Inferior parietal cortex (tissue), 1 donor: Measurements from ENCODE around the gene ADSL.

Experiments used
- DNase-seq: peaks from one replicate; pipeline ENCODE4 v3.0.0-alpha.2; 2016; ENCODE audit errors: extremely low spot score

Gene ADSL

DNA sequence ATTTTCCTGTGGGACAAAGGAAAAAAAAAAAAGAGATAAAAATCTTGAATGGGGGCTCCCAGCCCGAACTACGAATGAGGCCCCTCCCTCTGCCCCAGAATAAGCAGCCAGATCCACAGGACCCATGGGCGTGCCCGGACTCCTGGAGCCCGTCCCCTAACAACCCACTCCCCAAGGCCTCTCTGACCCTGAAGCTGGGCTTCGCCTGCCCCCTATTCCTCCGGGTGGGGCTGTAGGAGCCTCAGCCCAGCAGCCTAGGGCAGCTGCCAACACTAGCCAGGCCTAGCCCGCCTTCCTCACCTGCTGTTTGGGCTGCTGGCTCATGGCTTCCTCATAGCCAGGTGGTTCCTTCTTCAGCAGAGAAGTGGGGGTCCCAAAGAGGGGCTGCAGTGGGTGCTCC, 70.7 kb downstream of the ADSL start:
- no peak for DNase-seq

DNA sequence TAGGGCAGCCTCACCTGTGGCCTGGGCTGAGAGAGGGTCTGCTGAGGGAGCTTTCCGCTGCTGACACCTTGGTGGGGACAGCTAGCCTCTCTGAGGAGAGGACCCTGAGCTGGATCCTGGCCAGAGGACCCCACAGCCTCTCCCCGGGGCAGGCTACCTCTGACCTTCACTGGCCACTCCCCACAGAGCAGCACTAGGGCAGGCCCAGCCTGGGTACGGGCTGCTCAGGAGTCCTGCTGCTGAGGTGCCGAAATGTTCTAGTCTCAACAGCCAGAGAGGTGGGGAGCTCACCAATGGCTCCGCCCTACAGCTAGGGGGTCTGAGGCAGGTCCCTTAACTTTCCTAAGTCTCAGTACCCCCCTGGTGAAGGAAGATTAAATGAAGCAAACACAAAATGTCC, 71.6 kb downstream of the ADSL start:
- no peak for DNase-seq

DNA sequence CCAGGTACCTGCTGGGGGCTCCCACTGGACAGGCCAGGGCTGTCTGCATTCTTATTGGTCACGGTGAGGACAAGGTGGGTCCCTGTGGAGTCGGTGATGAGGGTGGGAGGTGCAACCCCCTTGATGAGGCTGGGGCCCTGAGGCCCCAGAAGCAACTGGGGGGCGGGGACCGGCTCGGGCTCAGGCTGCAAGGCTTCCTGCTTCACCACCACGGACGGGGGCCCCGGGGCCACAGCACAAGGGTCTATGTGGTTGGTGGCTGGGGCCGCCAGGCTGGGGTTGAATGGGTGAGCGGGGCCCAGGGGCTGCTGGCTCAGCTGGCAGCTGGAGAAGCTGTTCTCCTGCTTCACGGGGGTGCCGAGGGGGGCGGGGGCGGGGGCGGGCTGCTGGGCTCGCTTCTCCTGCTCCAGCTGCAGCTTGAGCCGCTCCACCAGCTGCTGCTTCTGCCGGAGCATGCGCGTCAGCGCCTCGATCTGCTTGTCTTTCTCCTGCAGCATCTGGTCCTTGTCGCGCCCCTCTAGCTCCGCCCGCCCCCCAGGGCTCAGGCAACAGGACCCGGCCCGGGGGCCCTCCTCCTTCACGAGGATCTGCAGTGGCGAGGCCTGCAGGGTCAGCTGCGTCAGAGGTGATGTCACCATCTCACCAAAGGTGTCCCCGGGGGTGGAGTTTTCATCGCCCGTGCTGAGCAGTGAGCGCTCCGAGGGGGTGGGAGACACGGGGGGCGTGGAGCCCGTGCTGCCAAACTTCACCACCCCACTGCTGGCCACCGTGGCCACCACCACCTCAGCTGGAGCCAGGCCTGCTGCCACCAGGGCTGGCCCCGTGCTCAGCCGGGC, 72.3 kb downstream of the ADSL start:
- no peak for DNase-seq

DNA sequence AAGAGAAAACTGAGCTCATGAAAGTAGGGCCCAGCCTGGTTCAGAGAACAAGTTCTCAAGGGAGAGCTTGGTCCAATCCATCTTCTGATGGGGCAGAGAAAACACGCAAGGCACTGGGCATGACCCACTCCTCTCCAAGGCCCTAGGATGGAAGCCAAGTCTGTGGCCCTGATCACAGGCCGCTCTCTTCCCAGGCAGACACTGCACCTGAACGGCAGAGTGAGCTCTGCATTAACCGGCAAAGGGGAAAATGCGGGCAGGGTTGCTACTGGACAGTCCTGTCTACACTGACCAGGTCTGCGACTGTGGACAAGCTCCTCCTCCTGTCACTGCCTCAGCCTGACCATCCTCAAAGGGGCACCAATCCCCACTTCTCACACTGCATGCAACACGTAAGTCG, 73.4 kb downstream of the ADSL start:
- no peak for DNase-seq

DNA sequence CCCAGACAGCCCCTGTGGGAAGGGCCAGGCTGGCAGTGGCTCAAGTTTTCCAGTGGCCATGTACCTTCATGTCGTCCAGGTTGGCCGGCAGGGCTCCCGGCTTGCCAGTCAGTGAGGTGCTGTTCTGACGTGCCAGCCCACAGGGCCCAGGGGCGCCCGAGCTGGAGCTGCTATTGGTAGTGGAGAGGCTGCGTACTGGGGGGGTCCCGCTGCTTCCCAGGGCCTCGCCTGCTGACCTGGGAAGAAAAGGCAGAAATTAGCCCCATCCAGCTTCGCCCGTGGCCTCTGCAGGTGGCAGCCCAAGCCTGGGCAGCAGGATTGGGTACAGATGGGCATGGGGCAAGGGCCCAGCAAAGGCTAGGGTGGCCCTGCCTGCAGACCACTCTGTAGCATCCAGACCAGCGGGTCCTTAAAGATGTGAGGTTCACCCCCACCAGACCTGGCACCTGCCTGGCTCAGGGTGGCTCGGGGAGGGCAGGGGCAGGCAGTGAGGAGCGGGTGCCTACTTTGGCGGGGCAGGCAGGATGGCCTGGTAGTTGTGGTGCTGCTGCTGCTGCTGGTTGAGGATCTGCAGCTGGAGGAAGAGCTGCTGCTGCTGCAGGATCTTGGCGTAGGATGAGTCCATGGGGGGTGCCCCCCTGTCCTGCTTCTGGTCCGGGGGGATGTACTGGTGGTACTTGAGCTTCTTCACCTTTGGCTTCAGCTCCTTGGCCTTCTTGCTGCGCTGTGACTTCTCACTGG, 74.2 kb downstream of the ADSL start:
- no peak for DNase-seq

DNA sequence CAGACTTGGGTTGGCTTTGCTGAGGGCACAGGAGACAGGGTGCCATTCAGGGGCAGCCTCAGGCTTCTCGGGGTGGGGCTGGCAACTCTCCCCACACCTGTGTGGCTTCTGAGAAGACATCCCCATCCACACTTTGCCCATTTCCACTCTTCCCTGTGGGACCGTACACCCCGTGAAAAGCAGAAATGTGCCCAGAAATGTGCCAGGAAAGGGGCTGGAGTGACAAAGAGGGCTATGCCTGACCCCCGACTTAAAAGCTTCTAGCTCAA, 74.7 kb downstream of the ADSL start:
- DNase-seq: no peak

DNA sequence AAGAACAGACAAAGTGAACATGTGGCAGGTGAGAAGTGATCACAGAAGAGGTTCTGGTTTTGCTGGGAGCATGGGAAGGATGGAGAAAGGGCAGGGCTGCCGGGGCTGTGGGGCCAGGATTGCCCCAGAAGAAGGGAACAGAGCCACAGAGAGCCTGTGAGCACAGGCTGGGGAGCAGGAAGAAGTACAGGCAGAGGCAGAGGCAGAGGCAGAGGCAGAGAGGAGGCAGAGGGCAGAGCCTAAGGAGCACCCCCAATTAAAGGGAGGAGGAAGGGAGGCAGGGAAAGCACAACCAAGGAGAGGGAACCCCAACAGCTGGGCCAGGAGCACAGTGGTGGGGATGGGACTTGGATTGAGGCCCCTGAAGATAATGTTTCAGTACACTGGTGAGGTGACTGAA, 75.6 kb downstream of the ADSL start:
- no peak for DNase-seq

DNA sequence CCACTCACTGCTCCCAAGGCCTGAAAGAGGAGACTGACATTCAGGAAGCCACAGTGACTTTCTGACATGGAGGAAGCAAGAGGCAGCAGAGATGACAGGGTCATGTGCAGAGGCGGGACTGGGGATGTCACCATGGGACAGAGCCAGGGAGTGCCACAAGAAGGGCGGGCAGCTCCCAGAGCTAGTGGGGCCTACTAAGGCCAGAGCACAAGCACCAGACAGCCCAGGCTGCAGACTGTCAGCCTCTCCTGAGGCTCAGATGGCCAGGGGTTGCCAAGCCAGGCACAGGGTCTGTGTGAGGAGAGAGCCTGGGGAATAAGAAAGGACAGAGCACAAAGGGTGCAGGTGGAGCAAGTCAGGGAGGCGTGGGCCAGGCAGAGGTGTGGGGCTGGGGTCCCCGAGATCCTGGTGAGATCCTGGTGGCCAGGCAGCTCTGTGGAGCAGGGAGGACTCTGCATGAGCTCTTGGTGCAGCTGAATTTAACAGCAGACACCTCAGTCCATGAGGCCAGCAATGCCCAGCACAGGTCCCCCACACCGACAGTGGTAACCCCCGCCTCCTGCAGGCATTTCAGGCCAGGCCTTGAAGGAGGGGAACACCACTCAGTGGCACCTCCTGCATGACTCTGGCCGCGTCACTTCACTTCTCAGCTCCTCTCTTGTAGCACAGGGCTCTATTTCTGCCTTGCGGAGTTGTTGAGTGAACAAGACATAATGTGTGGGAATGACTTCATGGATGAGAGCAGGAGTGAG, 76.4 kb downstream of the ADSL start:
- DNase-seq: no peak

DNA sequence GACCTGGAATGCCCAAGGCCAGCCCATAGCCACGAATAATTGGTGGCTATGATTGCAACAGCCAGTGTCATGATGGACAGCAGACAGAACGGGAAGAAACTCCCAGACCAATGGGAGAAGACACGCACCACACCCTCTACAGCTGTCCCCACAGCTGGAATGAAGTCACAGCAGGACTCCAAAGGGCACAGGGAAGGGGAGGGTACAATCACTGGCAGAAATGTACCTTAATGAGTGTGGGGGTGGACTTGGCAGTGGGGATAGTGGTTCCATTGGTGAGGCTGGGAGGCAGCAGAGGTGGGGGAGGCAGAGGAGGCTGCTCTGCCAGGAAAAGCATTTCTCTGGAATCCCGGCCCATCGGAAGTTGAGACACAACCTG, 77.0 kb downstream of the ADSL start:
- DNase-seq: no peak

DNA sequence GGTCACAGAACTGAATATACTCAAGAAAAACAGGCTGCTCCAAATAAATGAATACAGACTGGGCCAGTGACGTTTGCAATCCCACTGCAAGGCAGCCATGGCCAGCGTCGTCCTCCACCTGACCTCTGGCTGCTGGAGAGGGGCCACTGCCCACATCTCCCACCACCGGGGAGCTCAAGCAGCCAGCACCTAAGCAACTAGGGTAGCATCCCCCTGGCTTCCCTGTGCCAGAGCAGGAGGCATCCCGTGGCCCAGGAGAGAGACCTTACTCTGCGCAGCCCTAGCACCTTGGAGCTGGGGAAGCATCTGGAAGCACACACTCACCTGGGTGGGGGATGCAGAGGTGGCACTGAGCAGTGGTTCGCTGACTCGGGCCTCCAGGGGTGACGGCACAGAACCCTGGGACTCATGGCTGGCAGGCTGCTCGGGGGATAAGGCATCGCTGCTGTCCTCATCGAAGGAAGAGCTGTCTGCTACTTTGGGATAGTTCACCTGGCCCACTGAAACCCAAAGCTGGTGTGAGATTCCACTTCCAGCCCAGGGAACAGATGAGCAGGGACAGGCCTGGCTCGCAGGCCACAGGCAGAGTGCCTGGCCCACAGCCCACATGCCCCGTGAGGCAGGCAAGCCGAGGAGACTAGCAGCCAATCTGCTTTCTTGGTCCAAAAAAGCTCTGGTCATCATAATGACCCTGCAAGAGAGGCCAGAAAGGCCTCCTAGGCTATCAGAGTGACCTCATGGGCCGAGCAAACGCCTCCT, 77.8 kb downstream of the ADSL start:
- DNase-seq: no peak

DNA sequence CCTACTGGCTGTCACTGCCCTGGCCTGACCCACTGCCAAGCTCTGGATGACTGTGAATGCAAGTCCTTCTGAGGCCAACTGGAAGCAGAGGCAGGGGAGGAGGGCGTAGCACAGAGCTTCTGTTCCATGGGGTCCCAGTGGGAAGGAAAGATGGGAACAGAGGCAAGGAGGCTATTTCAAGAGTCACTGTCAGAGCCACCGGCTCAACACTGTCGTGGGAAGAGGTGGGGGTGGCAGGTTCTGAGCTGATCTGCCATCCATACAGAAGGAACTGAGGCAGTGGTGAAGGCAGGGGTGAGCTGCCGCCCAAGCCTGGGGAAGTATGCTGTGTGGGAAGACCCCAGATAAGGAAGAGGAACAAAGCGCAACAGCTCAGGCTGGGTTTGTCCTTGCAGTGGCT, 78.8 kb downstream of the ADSL start:
- DNase-seq: no peak

DNA sequence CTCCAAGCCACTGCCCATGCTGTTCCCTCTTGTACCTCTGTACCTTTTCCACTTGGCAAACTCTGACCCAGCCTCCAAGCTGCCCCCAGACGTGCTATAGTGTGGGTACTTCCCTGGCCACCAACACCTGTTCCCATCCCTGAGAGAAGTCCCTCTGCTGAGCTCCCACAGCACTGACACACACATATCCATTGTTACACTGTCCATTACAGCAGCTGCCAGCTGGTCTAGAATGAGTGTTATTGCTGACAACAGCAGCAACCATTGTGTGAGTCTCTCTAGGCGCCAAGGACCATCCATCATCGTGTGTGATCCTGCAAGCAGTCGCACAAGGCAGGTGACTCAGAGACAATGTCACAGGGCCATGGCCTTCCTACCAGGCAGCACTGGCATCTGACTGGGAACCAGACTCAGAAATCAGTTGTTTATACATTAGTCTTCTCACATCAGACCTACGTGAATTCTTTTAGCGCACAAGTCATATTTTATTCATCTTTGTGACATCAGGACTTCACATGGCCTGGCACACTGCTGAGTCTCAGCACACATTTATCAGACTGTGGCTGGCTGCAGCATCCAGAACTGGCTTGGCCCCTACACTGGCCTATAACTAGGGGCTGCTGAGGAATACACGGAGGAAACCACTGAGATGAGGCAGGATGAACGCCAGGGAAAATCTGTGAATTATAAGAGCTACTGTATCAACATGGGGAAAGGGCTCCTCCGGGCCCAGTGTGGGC, 80.5 kb downstream of the ADSL start:
- DNase-seq: peak; percentile 79

DNA sequence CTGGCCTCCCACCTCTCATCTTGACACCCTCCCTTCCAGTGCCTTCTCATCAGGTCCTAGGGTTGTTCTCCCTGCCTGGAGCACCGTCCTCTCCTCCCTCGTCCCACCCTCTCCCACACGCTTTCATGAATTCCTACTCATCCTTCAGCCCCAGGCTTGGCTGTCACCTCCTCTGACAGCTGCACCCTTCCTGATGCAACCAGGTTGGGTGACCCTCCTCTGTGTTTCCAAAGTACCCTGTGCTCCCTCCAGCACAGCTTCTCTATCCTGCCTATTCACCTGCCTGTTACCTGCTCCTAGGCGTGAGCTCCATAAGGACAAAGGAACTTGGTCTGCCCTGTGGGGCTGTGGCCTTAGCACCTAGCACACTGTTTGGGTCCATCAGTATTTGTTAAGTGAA, 82.5 kb downstream of the ADSL start:
- no peak for DNase-seq

DNA sequence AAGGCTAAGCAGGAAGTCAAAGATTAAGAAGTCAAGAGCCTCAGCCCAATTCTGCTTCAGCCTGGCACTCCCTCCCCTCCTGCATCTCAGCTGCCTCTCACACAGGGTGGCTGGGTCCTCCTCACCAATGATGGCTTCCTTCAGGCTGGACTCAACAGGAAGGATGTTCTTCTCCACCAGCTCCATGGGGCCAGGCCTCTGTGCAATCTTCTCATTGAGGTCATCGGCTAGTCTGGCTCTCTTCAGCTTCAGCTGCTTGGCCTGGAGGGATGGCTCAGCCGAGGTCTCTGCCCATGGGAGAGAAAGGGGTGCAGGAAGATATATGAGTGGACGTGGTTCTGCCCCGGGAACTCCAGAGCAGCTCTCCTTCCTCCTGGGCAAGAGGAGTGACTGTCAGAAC, 83.2 kb downstream of the ADSL start:
- DNase-seq: no peak

DNA sequence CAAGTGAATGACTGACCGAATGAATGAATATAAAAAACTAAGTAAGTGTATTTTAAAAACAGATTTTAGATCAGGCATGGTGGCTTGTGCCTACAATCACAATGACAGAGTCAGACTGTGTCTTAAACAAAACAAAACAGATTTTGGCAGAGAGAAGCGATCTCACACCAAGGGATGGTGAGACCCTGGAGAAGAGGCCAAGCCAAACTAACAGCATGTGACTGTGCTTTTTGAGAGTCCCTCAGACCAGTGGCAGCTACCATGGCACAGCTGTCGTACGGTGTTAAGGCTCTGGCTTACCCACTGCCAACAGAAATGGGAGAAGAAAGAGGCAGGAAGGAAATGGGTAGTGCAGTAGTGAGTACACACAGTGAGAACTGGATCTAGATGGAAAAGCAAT, 84.7 kb downstream of the ADSL start:
- DNase-seq: no peak

DNA sequence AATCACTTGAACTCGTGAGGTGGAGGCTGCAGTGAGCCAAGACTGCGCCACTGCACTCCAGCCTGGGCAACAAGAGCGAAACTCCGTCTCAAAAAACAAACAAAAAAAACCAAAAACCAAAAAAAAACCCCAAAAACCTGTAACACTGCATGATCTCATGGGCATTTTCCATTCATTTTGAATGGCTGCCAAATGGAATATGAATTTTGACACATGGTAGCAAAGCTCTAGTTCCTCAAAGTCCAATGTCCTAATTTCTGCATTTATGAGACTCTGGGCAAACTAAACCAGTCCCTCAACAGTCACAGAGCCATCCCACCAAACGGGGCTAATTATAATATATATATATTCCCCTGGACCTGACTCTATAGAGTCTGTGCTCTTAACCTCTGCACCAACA, 85.9 kb downstream of the ADSL start:
- DNase-seq: peak; percentile 38

DNA sequence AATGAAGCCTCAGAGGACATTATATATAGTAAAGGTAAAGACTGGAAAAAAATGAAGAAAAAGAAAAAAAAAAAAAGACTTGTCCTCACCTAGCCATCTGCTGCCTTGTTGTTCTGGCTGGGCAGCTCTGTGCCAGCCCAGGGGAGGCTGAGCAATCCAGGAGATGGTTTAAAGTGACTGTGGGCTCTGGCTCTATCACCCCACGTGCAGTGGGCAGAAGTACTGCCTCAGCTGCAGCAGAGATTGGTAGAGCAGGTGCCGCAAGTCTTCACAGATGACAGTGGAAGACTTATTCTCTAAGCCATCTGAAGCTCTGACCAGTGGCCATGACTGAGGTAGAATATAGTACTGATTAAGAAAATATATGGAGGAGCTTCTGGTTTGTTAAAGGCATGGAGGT, 86.3 kb downstream of the ADSL start:
- DNase-seq: no peak

DNA sequence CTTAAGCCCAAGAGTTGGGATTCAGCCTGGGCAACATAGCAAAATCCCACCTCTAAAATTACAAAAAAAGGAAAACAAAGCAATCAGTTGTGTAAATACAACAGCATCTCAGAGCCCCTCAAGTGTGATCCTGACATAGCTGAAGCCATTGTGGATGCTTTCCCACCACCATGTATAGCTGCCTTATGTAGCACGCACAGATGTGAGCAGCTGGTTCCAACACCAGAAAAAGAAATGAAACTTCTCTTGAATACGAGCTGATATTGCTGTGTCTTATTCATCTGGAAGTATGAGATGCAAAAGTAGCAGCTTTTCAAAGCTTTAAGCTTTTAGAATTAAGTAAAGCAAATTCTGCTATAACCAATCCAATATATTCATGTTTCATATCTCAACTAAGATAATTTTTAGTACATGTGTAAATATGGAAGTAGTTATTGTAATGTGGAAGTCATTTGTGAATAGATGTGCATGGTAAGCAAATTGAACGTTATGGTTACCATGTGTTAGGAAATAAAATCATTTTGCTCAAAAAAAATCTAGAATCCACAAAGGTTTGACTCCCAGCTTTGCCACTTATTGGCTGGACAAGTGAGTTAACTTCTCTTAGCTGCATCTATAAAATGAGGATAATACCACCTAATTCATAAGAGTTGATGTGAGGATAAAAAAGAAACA, 87.3 kb downstream of the ADSL start:
- DNase-seq: no peak

DNA sequence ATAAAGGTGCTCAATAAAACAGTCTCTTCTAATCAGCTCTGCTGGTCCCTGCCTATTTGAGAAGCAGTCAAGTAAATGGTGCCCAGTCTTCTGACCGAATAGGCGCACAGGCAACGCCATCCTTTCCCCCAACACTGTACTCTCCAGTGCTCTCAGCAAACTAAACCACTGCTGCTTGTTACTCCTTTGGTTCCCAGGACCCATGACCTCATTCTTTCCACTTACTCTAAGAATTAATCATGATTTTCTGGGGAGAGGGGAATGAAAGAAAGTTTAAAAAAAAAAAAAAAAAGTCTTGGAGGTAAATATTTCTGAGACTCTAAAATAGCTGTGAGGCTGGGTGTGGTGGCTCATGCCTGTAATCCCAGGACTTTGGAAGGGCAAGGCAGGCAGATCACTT, 87.8 kb downstream of the ADSL start:
- no peak for DNase-seq

DNA sequence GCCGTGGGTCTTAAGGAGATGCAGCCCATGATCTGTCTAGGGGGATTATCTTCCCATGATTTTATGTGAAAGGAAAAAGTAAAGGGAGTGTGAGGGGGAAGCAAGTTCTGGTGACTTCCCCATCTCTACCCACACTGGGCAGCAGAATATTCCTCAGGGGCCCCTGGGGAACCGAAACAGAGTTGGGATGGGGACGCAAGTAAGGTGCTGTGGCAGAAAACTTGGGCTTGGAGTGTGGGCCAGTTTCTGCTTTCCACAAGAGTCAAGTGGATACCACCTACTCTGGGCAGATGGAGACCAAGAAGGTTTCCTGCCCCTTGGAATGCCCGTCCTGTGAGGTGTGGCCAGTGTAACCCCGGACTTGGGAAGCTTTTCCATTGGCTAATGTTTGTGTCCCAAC, 88.4 kb downstream of the ADSL start:
- no peak for DNase-seq
